ENCODE results near the gene SCIMP.
A peak's percentile ranks its signal among the peaks of the same experiment; 100 is the strongest.
"Not testable (repeated sequence)": the region's sequence is repeated elsewhere in the genome, so short reads cannot be mapped to it uniquely, and the experiment has no call there.

Gene SCIMP

GRCh38 chr17:5234645-5235576 is at the start of gene SCIMP:
SCIMP (minus strand) TSS chr17:5234860; CDS start chr17:5234755, 105 bp downstream.
- no peak for DNase-seq

- DNase-seq, result peak in 1 of 6 experiments; percentile 2
Observed at GRCh38 chr17:5283571-5284315, 49.1 kb upstream of the SCIMP start.

- peak in 4 of 6 experiments; percentile 47 to 60 (median 52) for DNase-seq
Observed at GRCh38 chr17:5282642-5283217, 48.1 kb upstream of the SCIMP start.

GRCh38 chr17:5281814-5282641 is 47.4 kb upstream of the SCIMP start, which contains the start of gene RABEP1:
RABEP1 (plus strand) TSS chr17:5282284; CDS start chr17:5282487, 203 bp downstream.
- DNase-seq, result peak; percentile 82 to 93 (median 90)

GRCh38 chr17:5272322-5272721 is 37.7 kb upstream of the SCIMP start:
- DNase-seq, result no peak

- no peak for DNase-seq
Observed at GRCh38 chr17:5269241-5269960, 34.7 kb upstream of the SCIMP start.

GRCh38 chr17:5264893-5265292 is 30.2 kb upstream of the SCIMP start:
- no peak for DNase-seq

GRCh38 chr17:5263441-5263840 is 28.8 kb upstream of the SCIMP start:
- no peak for DNase-seq

- no peak for DNase-seq
Observed at GRCh38 chr17:5262416-5262991, 27.8 kb upstream of the SCIMP start.

- no peak for DNase-seq
Observed at GRCh38 chr17:5260542-5260941, 25.9 kb upstream of the SCIMP start.

- DNase-seq, result no peak
Observed at GRCh38 chr17:5257124-5257523, 22.5 kb upstream of the SCIMP start.

GRCh38 chr17:5254903-5255521 is 20.4 kb upstream of the SCIMP start:
- no peak for DNase-seq

- no peak for DNase-seq
Observed at GRCh38 chr17:5254414-5254813, 19.8 kb upstream of the SCIMP start.

- peak; percentile 10 to 73 (median 39) for DNase-seq
Observed at GRCh38 chr17:5249615-5250014, 15.0 kb upstream of the SCIMP start.

GRCh38 chr17:5248821-5249479 is 14.3 kb upstream of the SCIMP start:
- DNase-seq, result peak in 1 of 6 experiments; percentile 8

- DNase-seq, result no peak
Observed at GRCh38 chr17:5247621-5248020, 13.0 kb upstream of the SCIMP start.

GRCh38 chr17:5241861-5242671 is 7.4 kb upstream of the SCIMP start:
- peak in 3 of 6 experiments; percentile 73 to 74 (median 73) for DNase-seq

GRCh38 chr17:5239769-5240168 is 5.1 kb upstream of the SCIMP start:
- DNase-seq, result not testable (repeated sequence)

- DNase-seq, result no peak
Observed at GRCh38 chr17:5238333-5238732, 3.7 kb upstream of the SCIMP start.
